ENCODE results near the gene PPEF1.

Gene PPEF1, protein sequence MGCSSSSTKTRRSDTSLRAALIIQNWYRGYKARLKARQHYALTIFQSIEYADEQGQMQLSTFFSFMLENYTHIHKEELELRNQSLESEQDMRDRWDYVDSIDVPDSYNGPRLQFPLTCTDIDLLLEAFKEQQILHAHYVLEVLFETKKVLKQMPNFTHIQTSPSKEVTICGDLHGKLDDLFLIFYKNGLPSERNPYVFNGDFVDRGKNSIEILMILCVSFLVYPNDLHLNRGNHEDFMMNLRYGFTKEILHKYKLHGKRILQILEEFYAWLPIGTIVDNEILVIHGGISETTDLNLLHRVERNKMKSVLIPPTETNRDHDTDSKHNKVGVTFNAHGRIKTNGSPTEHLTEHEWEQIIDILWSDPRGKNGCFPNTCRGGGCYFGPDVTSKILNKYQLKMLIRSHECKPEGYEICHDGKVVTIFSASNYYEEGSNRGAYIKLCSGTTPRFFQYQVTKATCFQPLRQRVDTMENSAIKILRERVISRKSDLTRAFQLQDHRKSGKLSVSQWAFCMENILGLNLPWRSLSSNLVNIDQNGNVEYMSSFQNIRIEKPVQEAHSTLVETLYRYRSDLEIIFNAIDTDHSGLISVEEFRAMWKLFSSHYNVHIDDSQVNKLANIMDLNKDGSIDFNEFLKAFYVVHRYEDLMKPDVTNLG

DNA sequence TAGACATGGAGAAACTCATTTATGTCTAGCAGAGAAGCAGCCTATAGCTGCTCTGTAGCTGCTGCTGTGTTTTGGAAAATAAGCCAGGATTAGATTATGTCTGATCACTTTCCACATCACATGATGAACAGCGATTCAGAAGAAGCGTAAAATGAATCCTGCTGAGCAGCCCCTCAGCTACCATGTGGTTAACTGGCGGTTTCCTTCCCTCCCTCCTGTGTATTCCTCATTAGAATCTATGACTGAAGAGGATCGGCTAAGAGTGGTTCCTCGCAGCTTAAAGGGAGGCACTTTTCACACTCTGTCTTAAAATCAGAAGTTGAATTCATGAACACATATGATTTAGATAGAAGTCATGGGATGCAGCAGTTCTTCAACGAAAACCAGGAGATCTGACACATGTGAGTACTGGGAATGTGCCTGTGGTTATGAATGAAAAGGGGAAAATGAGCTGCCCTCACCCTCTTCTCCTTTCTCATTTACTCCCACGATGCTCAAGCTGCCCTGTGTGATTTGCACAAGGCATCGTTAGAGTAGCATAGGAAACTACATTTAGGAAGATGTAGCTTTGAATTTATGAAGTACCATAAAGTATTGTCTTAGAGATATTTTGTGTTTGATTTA is at the start of gene PPEF1:
PPEF1 (plus strand) TSS at position 220 of the 624 bp plus-strand sequence; CDS start at position 356, 136 bp downstream.
- no peak within 1 kb of the TSS for H3K9ac ChIP-seq (ENCODE audit: low read length)
- H3K36me3 ChIP-seq (ENCODE audit: control insufficient read depth, insufficient read depth, low read length): no peaks in the 10 kb centered on the region
- H3K4me3 ChIP-seq (ENCODE audit: low read depth, low read length): no peak within 1 kb of the TSS
- H3K27ac ChIP-seq (ENCODE audit: low read depth, low read length): no peak within 1 kb of the TSS
- H3K4me1 ChIP-seq (ENCODE audit: control insufficient read depth, insufficient read depth, low read length): peaks cover 5% of the 10 kb centered on the region
- no peaks in the 10 kb centered on the region for H3K27me3 ChIP-seq (ENCODE audit: control insufficient read depth, insufficient read depth, low read length)
- no peaks in the 10 kb centered on the region for H3K9me3 ChIP-seq (ENCODE audit: control insufficient read depth, insufficient read depth, low read depth, low read length)

GRCh38 chrX:18661273-18661672 is 46.2 kb upstream of the PPEF1 start:
- H3K27me3 ChIP-seq (ENCODE audit: control insufficient read depth, insufficient read depth, low read length): no peaks in the 10 kb centered on the region
- no peak overlapping the region for H3K27ac ChIP-seq (ENCODE audit: low read depth, low read length)
- H3K9ac ChIP-seq (ENCODE audit: low read length): no peak overlapping the region
- H3K36me3 ChIP-seq (ENCODE audit: control insufficient read depth, insufficient read depth, low read length): no peaks in the 10 kb centered on the region
- H3K4me3 ChIP-seq (ENCODE audit: low read depth, low read length): no peak overlapping the region
- H3K4me1 ChIP-seq (ENCODE audit: control insufficient read depth, insufficient read depth, low read length): no peaks in the 10 kb centered on the region
- no peaks in the 10 kb centered on the region for H3K9me3 ChIP-seq (ENCODE audit: control insufficient read depth, insufficient read depth, low read depth, low read length)

- no peak overlapping the region for H3K9ac ChIP-seq (ENCODE audit: low read length)
- no peak overlapping the region for H3K4me3 ChIP-seq (ENCODE audit: low read depth, low read length)
- no peak overlapping the region for H3K27ac ChIP-seq (ENCODE audit: low read depth, low read length)
- no peaks in the 10 kb centered on the region; the same call in 1 of the 2 replicates for H3K27me3 ChIP-seq (ENCODE audit: control insufficient read depth, insufficient read depth, low read length)
- H3K4me1 ChIP-seq (ENCODE audit: control insufficient read depth, insufficient read depth, low read length): 0 out of 2 replicates have a peak, but pooled peaks cover 3% of the 10 kb centered on the region
- no peaks in the 10 kb centered on the region for H3K36me3 ChIP-seq (ENCODE audit: control insufficient read depth, insufficient read depth, low read length)
- H3K9me3 ChIP-seq (ENCODE audit: control insufficient read depth, insufficient read depth, low read depth, low read length): no peaks in the 10 kb centered on the region
These were observed 42.5 kb upstream of the PPEF1 start for GRCh38 chrX:18664947-18665346.

- H3K9ac ChIP-seq (ENCODE audit: low read length): no peak overlapping the region
- H3K4me3 ChIP-seq (ENCODE audit: low read depth, low read length): no peak overlapping the region
- H3K36me3 ChIP-seq (ENCODE audit: control insufficient read depth, insufficient read depth, low read length): no peaks in the 10 kb centered on the region
- H3K4me1 ChIP-seq (ENCODE audit: control insufficient read depth, insufficient read depth, low read length): 0 out of 2 replicates have a peak, but pooled peaks cover 3% of the 10 kb centered on the region
- no peak overlapping the region for H3K27ac ChIP-seq (ENCODE audit: low read depth, low read length)
- no peaks in the 10 kb centered on the region; the same call in 1 of the 2 replicates for H3K27me3 ChIP-seq (ENCODE audit: control insufficient read depth, insufficient read depth, low read length)
- no peaks in the 10 kb centered on the region for H3K9me3 ChIP-seq (ENCODE audit: control insufficient read depth, insufficient read depth, low read depth, low read length)
These were observed 40.8 kb upstream of the PPEF1 start for GRCh38 chrX:18666614-18667013.

GRCh38 chrX:18668071-18668835 is 39.2 kb upstream of the PPEF1 start:
- Histone ChIP-seq H3K36me3 (ENCODE audit: control insufficient read depth, insufficient read depth, low read length) (no peaks in the 10 kb centered on the region), H3K27ac (ENCODE audit: low read depth, low read length) (no peak overlapping the region), H3K27me3 (ENCODE audit: control insufficient read depth, insufficient read depth, low read length) (no peaks in the 10 kb centered on the region; the same call in 1 of the 2 replicates), H3K9me3 (ENCODE audit: control insufficient read depth, insufficient read depth, low read depth, low read length) (no peaks in the 10 kb centered on the region), H3K9ac (ENCODE audit: low read length) (no peak overlapping the region), H3K4me1 (ENCODE audit: control insufficient read depth, insufficient read depth, low read length) (0 out of 2 replicates have a peak, but pooled peaks cover 3% of the 10 kb centered on the region), H3K4me3 (ENCODE audit: low read depth, low read length) (no peak overlapping the region)

DNA sequence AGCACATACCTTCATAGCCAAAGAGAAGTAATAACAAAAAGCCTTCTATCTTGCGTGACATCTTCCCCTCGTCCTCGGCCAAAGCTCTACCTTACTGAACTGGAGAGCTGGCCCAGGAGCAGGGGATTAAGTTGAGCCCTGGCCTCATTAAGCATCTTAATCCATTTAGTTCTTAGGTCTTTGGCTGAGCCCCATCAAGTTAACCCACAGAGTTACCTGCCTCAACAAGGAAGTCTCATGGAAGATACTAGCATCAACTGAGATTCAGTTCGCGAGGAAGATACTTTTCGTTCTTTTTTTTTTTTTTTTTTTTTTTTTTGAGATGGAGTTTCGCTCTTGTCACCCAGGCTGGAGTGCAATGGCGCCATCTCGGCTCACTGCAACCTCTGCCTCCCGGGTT is 35.4 kb upstream of the PPEF1 start, which contains the start of gene RS1:
RS1 (minus strand) TSS at position 101 of the 400 bp plus-strand sequence; CDS start at position 61, 40 bp downstream.
- Histone ChIP-seq H3K9me3 (ENCODE audit: control insufficient read depth, insufficient read depth, low read depth, low read length) (no peaks in the 10 kb centered on the region), H3K27me3 (ENCODE audit: control insufficient read depth, insufficient read depth, low read length) (no peaks in the 10 kb centered on the region; the same call in 1 of the 2 replicates), H3K9ac (ENCODE audit: low read length) (no peak within 1 kb of the TSS), H3K27ac (ENCODE audit: low read depth, low read length) (no peak within 1 kb of the TSS), H3K36me3 (ENCODE audit: control insufficient read depth, insufficient read depth, low read length) (no peaks in the 10 kb centered on the region), H3K4me3 (ENCODE audit: low read depth, low read length) (no peak within 1 kb of the TSS), H3K4me1 (ENCODE audit: control insufficient read depth, insufficient read depth, low read length) (peaks cover 12% of the 10 kb centered on the region)

- Histone ChIP-seq H3K4me3 (ENCODE audit: low read depth, low read length) (peak overlapping the region; percentile 78), H3K9ac (ENCODE audit: low read length) (peak overlapping the region; percentile 71), H3K27me3 (ENCODE audit: control insufficient read depth, insufficient read depth, low read length) (no peaks in the 10 kb centered on the region), H3K9me3 (ENCODE audit: control insufficient read depth, insufficient read depth, low read depth, low read length) (no peaks in the 10 kb centered on the region), H3K36me3 (ENCODE audit: control insufficient read depth, insufficient read depth, low read length) (no peaks in the 10 kb centered on the region), H3K4me1 (ENCODE audit: control insufficient read depth, insufficient read depth, low read length) (peaks cover 12% of the 10 kb centered on the region), H3K27ac (ENCODE audit: low read depth, low read length) (no peak overlapping the region)
These were observed 33.0 kb upstream of the PPEF1 start for GRCh38 chrX:18674417-18674787.

DNA sequence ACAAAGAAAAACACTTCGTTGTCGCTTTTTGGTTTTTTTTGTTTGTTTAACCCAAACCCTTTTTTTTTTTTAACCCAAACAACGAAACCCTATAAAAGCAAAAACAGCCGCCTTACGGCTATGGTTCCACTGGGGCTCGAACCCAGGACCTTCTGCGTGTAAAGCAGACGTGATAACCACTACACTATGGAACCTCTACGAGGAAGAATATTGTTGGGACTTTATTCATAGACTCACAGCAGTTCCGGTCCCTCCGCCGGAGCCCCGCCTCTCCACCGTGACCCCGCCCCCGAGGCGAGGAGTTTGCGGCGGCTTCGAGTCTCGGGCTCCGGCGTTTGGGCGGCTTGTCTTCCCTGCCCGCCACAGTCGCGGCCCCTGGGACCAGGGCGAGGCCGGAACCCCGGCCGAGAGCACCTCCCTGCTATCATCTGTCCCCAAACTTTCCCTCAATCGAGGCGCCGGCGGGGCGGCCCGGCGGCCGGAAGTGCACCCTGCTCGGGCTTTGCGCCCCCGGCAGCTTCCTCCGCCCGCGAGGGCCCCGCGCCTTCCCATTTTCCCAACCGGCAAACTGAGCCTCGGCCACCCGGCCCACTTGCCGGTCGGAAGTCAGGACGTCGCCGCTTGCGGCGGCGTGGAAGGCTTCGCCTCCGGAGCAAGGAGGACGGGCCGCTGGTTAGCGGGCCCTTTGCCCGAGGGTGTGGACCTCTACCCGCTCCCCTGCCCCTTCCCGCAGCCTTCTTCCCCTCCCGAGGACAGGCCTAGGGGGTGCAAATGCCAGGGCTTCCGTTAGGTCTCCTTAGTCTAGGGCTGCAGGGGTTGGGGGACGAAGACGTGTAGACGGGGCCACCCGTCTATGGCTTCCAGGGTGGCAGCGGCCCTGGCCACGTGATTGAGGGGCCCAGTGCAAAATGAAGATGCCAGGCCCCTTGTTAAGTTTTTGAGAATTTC is 32.4 kb upstream of the PPEF1 start:
- peak overlapping the region; percentile 83 for H3K9ac ChIP-seq (ENCODE audit: low read length)
- no peaks in the 10 kb centered on the region for H3K36me3 ChIP-seq (ENCODE audit: control insufficient read depth, insufficient read depth, low read length)
- H3K4me1 ChIP-seq (ENCODE audit: control insufficient read depth, insufficient read depth, low read length): peaks cover 9% of the 10 kb centered on the region
- H3K27ac ChIP-seq (ENCODE audit: low read depth, low read length): peak overlapping the region; percentile 81; the same call in 1 of the 2 replicates
- peak overlapping the region; percentile 78 for H3K4me3 ChIP-seq (ENCODE audit: low read depth, low read length)
- H3K27me3 ChIP-seq (ENCODE audit: control insufficient read depth, insufficient read depth, low read length): no peaks in the 10 kb centered on the region
- H3K9me3 ChIP-seq (ENCODE audit: control insufficient read depth, insufficient read depth, low read depth, low read length): no peaks in the 10 kb centered on the region

GRCh38 chrX:18676050-18676449 is 31.4 kb upstream of the PPEF1 start:
- H3K4me1 ChIP-seq (ENCODE audit: control insufficient read depth, insufficient read depth, low read length): peaks cover 9% of the 10 kb centered on the region
- no peaks in the 10 kb centered on the region for H3K36me3 ChIP-seq (ENCODE audit: control insufficient read depth, insufficient read depth, low read length)
- peak overlapping the region; percentile 21; the same call in 1 of the 2 replicates for H3K4me3 ChIP-seq (ENCODE audit: low read depth, low read length)
- no peaks in the 10 kb centered on the region for H3K27me3 ChIP-seq (ENCODE audit: control insufficient read depth, insufficient read depth, low read length)
- no peak overlapping the region for H3K9ac ChIP-seq (ENCODE audit: low read length)
- no peak overlapping the region for H3K27ac ChIP-seq (ENCODE audit: low read depth, low read length)
- no peaks in the 10 kb centered on the region for H3K9me3 ChIP-seq (ENCODE audit: control insufficient read depth, insufficient read depth, low read depth, low read length)

Measured in HUES6 (cell line).